Measurements from ENCODE around the gene CACFD1. TPM values are rescaled to one million over a fixed set of nuclear protein-coding genes. Genes with fewer than 3 reads are reported as not detected.

CACFD1 gene
- total RNA-seq (2014; rRNA removed; shearing (Covaris generic)) = 23.2 and 26.1 TPM in 2 replicates

GRCh38 chr9:133459476-133460404, at the start of gene CACFD1:
Gene CACFD1, plus strand, starts transcription at chr9:133459978. Its CDS starts 89 bp downstream, at chr9:133460067.
- in situ Hi-C loops (cut with HindIII; ENCODE audit: low sequenced_read_pairs) = no loop called here

GRCh38 chr9:133415170-133415569, 44.6 kb upstream of the CACFD1 start:
- in situ Hi-C loops (cut with HindIII; ENCODE audit: low sequenced_read_pairs) = loop anchor here (5.0 kb wide), 1 partner anchor 38 kb away; the partner anchor contains the start of genes STKLD1 and SURF4
- DNase-seq (ENCODE audit: low spot score) = no peak

More at GRCh38 chr9:133459476-133460404, at the start of gene CACFD1:
- DNase-seq (ENCODE audit: low spot score) = peak; percentile 99

GRCh38 chr9:133417541-133418461, 42.0 kb upstream of the CACFD1 start, which contains the start of gene REXO4:
Gene REXO4, minus strand, starts transcription at chr9:133418010. Its CDS starts 166 bp downstream, at chr9:133417844.
- in situ Hi-C loops (cut with HindIII; ENCODE audit: low sequenced_read_pairs) = loop anchor here (5.0 kb wide), 1 partner anchor 40 kb away; the partner anchor contains the start of genes STKLD1 and SURF4
- DNase-seq (ENCODE audit: low spot score) = peak; percentile 86

- in situ Hi-C loops (cut with HindIII; ENCODE audit: low sequenced_read_pairs) = loop anchor here (5.0 kb wide), 1 partner anchor 42 kb away; the partner anchor contains the start of genes STKLD1 and SURF4
- no peak for DNase-seq (ENCODE audit: low spot score)
These were observed 40.8 kb upstream of the CACFD1 start for GRCh38 chr9:133419005-133419404.

GRCh38 chr9:133420392-133420827, 39.4 kb upstream of the CACFD1 start:
- no peak for DNase-seq (ENCODE audit: low spot score)
- in situ Hi-C loops (cut with HindIII; ENCODE audit: low sequenced_read_pairs) = no loop called here

- DNase-seq (ENCODE audit: low spot score) = peak; percentile 30
These were observed 37.9 kb upstream of the CACFD1 start, which contains the start of gene ADAMTS13 for GRCh38 chr9:133421615-133422542. Gene ADAMTS13, plus strand, starts transcription at chr9:133422367. Its CDS starts 77 bp downstream, at chr9:133422444.

GRCh38 chr9:133423216-133423615, 36.6 kb upstream of the CACFD1 start:
- DNase-seq (ENCODE audit: low spot score) = no peak
- in situ Hi-C loops (cut with HindIII; ENCODE audit: low sequenced_read_pairs) = no loop called here

More at GRCh38 chr9:133421615-133422542, 37.9 kb upstream of the CACFD1 start, which contains the start of gene ADAMTS13:
- in situ Hi-C loops (cut with HindIII; ENCODE audit: low sequenced_read_pairs) = no loop called here

- DNase-seq (ENCODE audit: low spot score) = no peak
- in situ Hi-C loops (cut with HindIII; ENCODE audit: low sequenced_read_pairs) = no loop called here
These were observed 35.6 kb upstream of the CACFD1 start for GRCh38 chr9:133424187-133424586.

GRCh38 chr9:133425049-133425632, 34.6 kb upstream of the CACFD1 start:
- DNase-seq (ENCODE audit: low spot score) = no peak
- in situ Hi-C loops (cut with HindIII; ENCODE audit: low sequenced_read_pairs) = no loop called here

GRCh38 chr9:133426011-133426410, 33.8 kb upstream of the CACFD1 start:
- in situ Hi-C loops (cut with HindIII; ENCODE audit: low sequenced_read_pairs) = no loop called here

GRCh38 chr9:133427658-133428348, 32.0 kb upstream of the CACFD1 start:
- no peak for DNase-seq (ENCODE audit: low spot score)

More at GRCh38 chr9:133426011-133426410, 33.8 kb upstream of the CACFD1 start:
- no peak for DNase-seq (ENCODE audit: low spot score)

GRCh38 chr9:133428617-133429101, 31.1 kb upstream of the CACFD1 start:
- in situ Hi-C loops (cut with HindIII; ENCODE audit: low sequenced_read_pairs) = no loop called here
- DNase-seq (ENCODE audit: low spot score) = no peak

More at GRCh38 chr9:133427658-133428348, 32.0 kb upstream of the CACFD1 start:
- in situ Hi-C loops (cut with HindIII; ENCODE audit: low sequenced_read_pairs) = no loop called here

- DNase-seq (ENCODE audit: low spot score) = no peak
- in situ Hi-C loops (cut with HindIII; ENCODE audit: low sequenced_read_pairs) = no loop called here
These were observed 30.6 kb upstream of the CACFD1 start for GRCh38 chr9:133429214-133429613.

- peak; percentile 28 for DNase-seq (ENCODE audit: low spot score)
These were observed 30.1 kb upstream of the CACFD1 start for GRCh38 chr9:133429641-133430161.

GRCh38 chr9:133430244-133430643, 29.5 kb upstream of the CACFD1 start:
- in situ Hi-C loops (cut with HindIII; ENCODE audit: low sequenced_read_pairs) = no loop called here

More at GRCh38 chr9:133429641-133430161, 30.1 kb upstream of the CACFD1 start:
- in situ Hi-C loops (cut with HindIII; ENCODE audit: low sequenced_read_pairs) = no loop called here

GRCh38 chr9:133433351-133433843, 26.4 kb upstream of the CACFD1 start:
- DNase-seq (ENCODE audit: low spot score) = no peak
- in situ Hi-C loops (cut with HindIII; ENCODE audit: low sequenced_read_pairs) = no loop called here

More at GRCh38 chr9:133430244-133430643, 29.5 kb upstream of the CACFD1 start:
- no peak for DNase-seq (ENCODE audit: low spot score)
